SJSA1 (cell line): ENCODE data around the gene TSEN15. TPM values are rescaled to one million over a fixed set of nuclear protein-coding genes. Genes with fewer than 3 reads are reported as not detected.
"Not testable (repeated sequence)": the region's sequence is repeated elsewhere in the genome, so short reads cannot be mapped to it uniquely, and the experiment has no call there.

ENCODE experiments used
- DNase-seq, 2 experiments: peaks; one replicate each; pipeline ENCODE4 v3.0.0-alpha.2; 2015 to 2020; ENCODE audit warnings: low spot score in 2 of 2, low read depth in 1 of 2
- H3K27ac ChIP-seq: fragments of 250-450 bp; sonication (Bioruptor Pico); 2 replicates; pipeline ENCODE4 v1.5.1; 2020; ENCODE audit warnings: mild to moderate bottlenecking, moderate library complexity
- H3K27me3 ChIP-seq: fragments of 250-450 bp; sonication (Bioruptor Pico); replicated peaks from 2 replicates; pipeline ENCODE4 v1.5.1; 2020; ENCODE audit warnings: mild to moderate bottlenecking, moderate library complexity
- H3K36me3 ChIP-seq: fragments of 250-450 bp; sonication (Bioruptor Pico); 2 replicates; pipeline ENCODE4 v1.5.1; 2020; ENCODE audit warnings: mild to moderate bottlenecking
- H3K4me1 ChIP-seq: fragments of 250-450 bp; sonication (Bioruptor Pico); replicated peaks from 2 replicates; pipeline ENCODE4 v1.6.1; 2021; ENCODE audit warnings: mild to moderate bottlenecking
- H3K4me3 ChIP-seq: fragments of 250-450 bp; sonication (Bioruptor Pico); 2 replicates; pipeline ENCODE4 v1.5.1; 2020; ENCODE audit warnings: mild to moderate bottlenecking
- H3K9me3 ChIP-seq: fragments of 250-450 bp; sonication (Bioruptor Pico); replicated peaks from 2 replicates; pipeline ENCODE4 v1.5.1; 2020; ENCODE audit warnings: mild to moderate bottlenecking
- total RNA-seq: library from RNA; depleted of rRNA; stranded (reverse); fragments of >200 nt; shearing (Covaris generic); gene quantifications from 2 replicates; pipeline ENCODE4 v1.2.3, GENCODE V29; 2014

TSEN15 gene
- total RNA-seq, 1 experiment from 2014 or later: 129 TPM

- Histone ChIP-seq H3K27ac (peak overlapping the region; percentile 22), H3K36me3 (peaks cover 44% of the 10 kb centered on the region), H3K4me3 (no peak overlapping the region), H3K4me1 (peaks cover 26% of the 10 kb centered on the region), H3K9me3 (0 out of 2 replicates have a peak, but pooled peaks cover 5% of the 10 kb centered on the region), H3K27me3 (no peaks in the 10 kb centered on the region)
- peak in 1 of 2 experiments; percentile 73 for DNase-seq
Observed at GRCh38 chr1:184075055-184076029, 23.8 kb downstream of the TSEN15 start.

- Histone ChIP-seq H3K4me3 (no peak overlapping the region), H3K9me3 (0 out of 2 replicates have a peak, but pooled peaks cover 5% of the 10 kb centered on the region), H3K27ac (no peak overlapping the region), H3K36me3 (peaks cover 20% of the 10 kb centered on the region), H3K27me3 (no peaks in the 10 kb centered on the region), H3K4me1 (peaks cover 12% of the 10 kb centered on the region)
- no peak for DNase-seq
Observed at GRCh38 chr1:184078564-184079249, 27.2 kb downstream of the TSEN15 start.

GRCh38 chr1:184080309-184080708, 28.8 kb downstream of the TSEN15 start:
- DNase-seq: no peak
- no peaks in the 10 kb centered on the region for H3K27me3 ChIP-seq
- H3K36me3 ChIP-seq: peaks cover 14% of the 10 kb centered on the region
- no peak overlapping the region for H3K27ac ChIP-seq
- no peak overlapping the region for H3K4me3 ChIP-seq
- peaks cover 1% of the 10 kb centered on the region for H3K4me1 ChIP-seq
- H3K9me3 ChIP-seq: 0 out of 2 replicates have a peak, but pooled peaks cover 3% of the 10 kb centered on the region

- H3K9me3 ChIP-seq: no peaks in the 10 kb centered on the region
- H3K27ac ChIP-seq: no peak overlapping the region
- no peaks in the 10 kb centered on the region for H3K36me3 ChIP-seq
- no peak overlapping the region for H3K4me3 ChIP-seq
- no peaks in the 10 kb centered on the region; the same call in 1 of the 2 replicates for H3K4me1 ChIP-seq
- no peaks in the 10 kb centered on the region for H3K27me3 ChIP-seq
- DNase-seq: no peak
Observed at GRCh38 chr1:184082541-184083415, 31.2 kb downstream of the TSEN15 start.

GRCh38 chr1:184085667-184086066, 34.1 kb downstream of the TSEN15 start:
- H3K36me3 ChIP-seq: no peaks in the 10 kb centered on the region

GRCh38 chr1:184088037-184088436, 36.5 kb downstream of the TSEN15 start:
- Histone ChIP-seq H3K36me3 (no peaks in the 10 kb centered on the region), H3K4me1 (no peaks in the 10 kb centered on the region; the same call in 1 of the 2 replicates), H3K27ac (no peak overlapping the region), H3K9me3 (no peaks in the 10 kb centered on the region), H3K27me3 (no peaks in the 10 kb centered on the region), H3K4me3 (no peak overlapping the region)
- no peak for DNase-seq

More at GRCh38 chr1:184085667-184086066, 34.1 kb downstream of the TSEN15 start:
- H3K27ac ChIP-seq: no peak overlapping the region
- no peak for DNase-seq
- H3K4me3 ChIP-seq: no peak overlapping the region
- H3K4me1 ChIP-seq: no peaks in the 10 kb centered on the region; the same call in 1 of the 2 replicates
- H3K27me3 ChIP-seq: no peaks in the 10 kb centered on the region
- no peaks in the 10 kb centered on the region for H3K9me3 ChIP-seq

GRCh38 chr1:184093071-184093470, 41.5 kb downstream of the TSEN15 start:
- no peak for DNase-seq
- Histone ChIP-seq H3K36me3 (peaks cover 17% of the 10 kb centered on the region), H3K27me3 (no peaks in the 10 kb centered on the region)

GRCh38 chr1:184096005-184096404, 44.5 kb downstream of the TSEN15 start:
- Histone ChIP-seq H3K27ac (no peak overlapping the region), H3K4me3 (no peak overlapping the region), H3K9me3 (no peaks in the 10 kb centered on the region), H3K36me3 (peaks cover 17% of the 10 kb centered on the region), H3K4me1 (no peaks in the 10 kb centered on the region), H3K27me3 (no peaks in the 10 kb centered on the region)
- DNase-seq: no peak

More at GRCh38 chr1:184093071-184093470, 41.5 kb downstream of the TSEN15 start:
- Histone ChIP-seq H3K4me3 (no peak overlapping the region), H3K27ac (no peak overlapping the region), H3K4me1 (no peaks in the 10 kb centered on the region), H3K9me3 (no peaks in the 10 kb centered on the region)

GRCh38 chr1:184096580-184096979, 45.0 kb downstream of the TSEN15 start:
- H3K4me3 ChIP-seq, H3K4me1 ChIP-seq, H3K27ac ChIP-seq, H3K27me3 ChIP-seq, H3K9me3 ChIP-seq, DNase-seq: not testable (repeated sequence)
- peaks cover 17% of the 10 kb centered on the region for H3K36me3 ChIP-seq

- Histone ChIP-seq H3K27me3 (no peaks in the 10 kb centered on the region), H3K4me3 (no peak overlapping the region), H3K36me3 (peaks cover 6% of the 10 kb centered on the region; the same call in 1 of the 2 replicates), H3K4me1 (no peaks in the 10 kb centered on the region), H3K27ac (no peak overlapping the region), H3K9me3 (no peaks in the 10 kb centered on the region)
- DNase-seq: no peak
Observed at GRCh38 chr1:184101141-184101540, 49.6 kb downstream of the TSEN15 start.

- no peak overlapping the region for H3K27ac ChIP-seq
- H3K4me3 ChIP-seq: no peak overlapping the region
- H3K9me3 ChIP-seq: no peaks in the 10 kb centered on the region
- peaks cover 2% of the 10 kb centered on the region; the same call in 1 of the 2 replicates for H3K36me3 ChIP-seq
- H3K27me3 ChIP-seq: no peaks in the 10 kb centered on the region
- no peaks in the 10 kb centered on the region for H3K4me1 ChIP-seq
- DNase-seq: no peak
Observed at GRCh38 chr1:184101571-184101970, 50.0 kb downstream of the TSEN15 start.

GRCh38 chr1:184110272-184111204, 59.0 kb downstream of the TSEN15 start:
- no peak for DNase-seq
- H3K4me1 ChIP-seq: no peaks in the 10 kb centered on the region
- H3K9me3 ChIP-seq: no peaks in the 10 kb centered on the region; the same call in 1 of the 2 replicates
- no peaks in the 10 kb centered on the region for H3K36me3 ChIP-seq
- no peak overlapping the region for H3K4me3 ChIP-seq
- no peaks in the 10 kb centered on the region for H3K27me3 ChIP-seq
- H3K27ac ChIP-seq: no peak overlapping the region
